HG02885 (cell line): ENCODE data around the gene MYO16.
A peak's percentile ranks its signal among the peaks of the same experiment; 100 is the strongest.

Source experiments
- ATAC-seq: cut with Tn5 transposase; IDR thresholded peaks from one replicate; pipeline ENCODE4 v1.9.1; 2021; ENCODE audit warnings: mild to moderate bottlenecking; ENCODE audit not compliant: unreplicated experiment, poor library complexity

MYO16 gene

DNA sequence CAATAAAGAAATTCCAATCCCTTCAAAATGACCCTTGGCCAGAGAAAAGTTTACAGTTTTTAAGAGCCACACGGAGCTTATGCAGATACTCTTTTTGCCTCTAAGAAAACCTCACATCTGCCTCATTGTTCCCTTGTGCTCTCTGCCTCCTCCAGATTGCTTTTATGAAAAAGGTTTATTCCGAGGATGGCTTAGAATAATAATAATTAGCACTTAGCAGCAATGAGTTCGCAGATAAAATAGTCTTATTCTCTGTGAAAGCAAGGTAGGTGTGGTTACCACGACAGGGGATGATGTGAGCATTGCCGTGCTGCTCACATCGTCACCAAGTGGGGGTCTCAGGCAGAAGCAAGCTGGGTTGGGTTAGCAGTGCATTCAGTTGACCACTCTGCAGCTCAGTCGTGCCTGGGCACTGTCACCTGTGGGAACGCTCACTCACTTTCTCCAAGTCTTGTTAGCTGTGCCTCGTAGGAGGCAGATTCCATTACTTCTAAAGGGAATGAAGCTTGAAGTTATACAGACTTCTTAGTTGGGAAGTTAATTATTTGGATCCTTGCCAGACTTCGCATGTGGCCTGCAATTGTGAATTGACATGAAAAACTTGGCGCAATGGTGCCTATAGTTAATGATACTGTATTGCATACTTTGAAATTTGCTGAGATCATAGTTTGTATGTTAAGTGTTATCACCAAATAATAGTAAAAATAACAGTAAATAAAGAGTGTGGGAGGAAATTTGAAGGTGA, 157.2 kb downstream of the MYO16 start:
- ATAC-seq = no peak

DNA sequence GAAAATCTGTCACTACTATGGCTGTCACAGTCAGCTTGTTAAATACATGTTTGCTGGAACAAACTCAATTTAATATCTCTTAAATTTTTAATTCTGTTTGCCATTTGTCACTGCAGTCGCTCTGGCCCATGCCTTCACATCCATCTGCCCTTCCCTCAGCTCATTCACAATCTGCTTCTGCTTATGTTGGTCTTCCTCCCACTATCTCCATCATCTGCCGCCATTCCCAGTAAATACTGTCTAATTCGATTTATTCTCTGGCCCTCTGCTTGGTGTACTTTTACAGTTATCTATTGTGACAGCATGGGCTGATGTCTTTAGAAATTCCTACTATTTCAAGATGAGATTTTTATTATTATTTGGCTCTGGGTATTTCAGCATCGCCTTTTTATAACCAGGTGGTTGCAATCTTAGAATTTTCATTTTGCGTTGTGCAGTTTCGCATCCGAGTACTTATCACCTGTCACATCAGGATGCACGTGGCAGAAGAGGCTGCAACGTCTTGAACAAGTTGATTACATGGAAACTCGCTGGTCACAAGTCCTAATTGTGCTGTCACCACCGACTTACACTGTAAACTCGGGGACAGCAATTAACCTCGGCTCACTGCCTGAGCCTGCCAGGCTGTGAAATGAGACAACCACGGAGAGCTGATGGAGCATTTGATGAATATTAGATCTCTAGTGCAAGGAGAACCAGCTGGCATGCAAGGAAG, 158.4 kb downstream of the MYO16 start:
- no peak for ATAC-seq

GRCh38 chr13:108789476-108789875, 160.1 kb downstream of the MYO16 start:
- no peak for ATAC-seq

GRCh38 chr13:108795841-108796240, 166.4 kb downstream of the MYO16 start:
- no peak for ATAC-seq

DNA sequence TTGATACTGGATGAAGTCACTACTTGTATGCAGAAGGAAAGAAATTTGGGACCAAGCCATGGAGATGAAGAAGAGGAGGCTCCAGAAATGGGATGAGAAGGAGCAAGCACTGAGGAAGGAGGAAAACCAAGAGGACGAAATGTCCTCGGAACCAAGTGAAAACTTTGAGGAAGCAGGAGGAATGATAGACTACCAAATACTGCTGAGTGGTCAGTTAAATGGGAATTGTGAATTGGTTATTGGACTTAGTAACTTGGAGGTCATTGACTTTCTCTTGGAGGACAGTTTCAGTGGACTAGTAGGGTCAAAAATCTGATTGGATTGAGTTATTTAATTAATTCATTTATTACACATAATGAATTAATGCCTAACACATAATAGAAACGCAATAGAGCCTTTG, 167.9 kb downstream of the MYO16 start:
- no peak for ATAC-seq

DNA sequence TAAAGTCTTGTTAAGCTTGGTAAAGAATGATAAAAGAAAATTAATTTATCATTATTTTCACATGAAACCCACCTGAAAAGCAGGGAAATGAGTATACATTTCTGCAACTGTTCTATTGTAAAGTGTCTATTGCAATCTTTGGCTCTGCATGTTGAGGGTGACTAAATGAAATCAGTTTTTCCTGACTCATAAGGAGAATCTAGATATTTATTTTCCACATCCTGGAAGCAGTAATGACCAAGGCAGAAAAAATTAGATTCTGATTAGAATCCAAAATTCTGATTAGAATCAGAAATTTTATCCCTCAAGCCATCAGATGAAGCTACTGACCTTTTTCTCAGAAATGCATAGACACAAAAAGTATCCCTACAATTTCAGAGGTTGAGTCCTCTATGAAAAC, 178.4 kb downstream of the MYO16 start:
- no peak for ATAC-seq

DNA sequence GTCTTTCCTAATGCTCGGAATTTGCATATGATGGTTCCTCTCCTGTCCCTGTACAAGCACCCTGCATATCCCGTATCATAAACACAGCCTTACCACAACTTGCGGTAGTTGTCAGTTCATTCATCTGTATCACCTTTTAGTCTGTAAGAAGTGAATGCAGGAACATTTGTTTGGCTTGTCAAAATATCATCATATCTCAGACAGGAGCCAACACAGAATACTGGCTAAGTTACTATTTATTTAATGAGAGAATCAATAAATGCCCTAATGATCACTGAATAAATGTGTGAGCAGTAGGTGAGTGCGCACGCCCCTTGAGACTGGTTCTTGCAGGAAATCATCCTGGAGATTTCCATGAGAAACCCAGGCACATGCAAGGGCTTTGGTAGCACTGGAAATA, 182.8 kb downstream of the MYO16 start:
- no peak for ATAC-seq

DNA sequence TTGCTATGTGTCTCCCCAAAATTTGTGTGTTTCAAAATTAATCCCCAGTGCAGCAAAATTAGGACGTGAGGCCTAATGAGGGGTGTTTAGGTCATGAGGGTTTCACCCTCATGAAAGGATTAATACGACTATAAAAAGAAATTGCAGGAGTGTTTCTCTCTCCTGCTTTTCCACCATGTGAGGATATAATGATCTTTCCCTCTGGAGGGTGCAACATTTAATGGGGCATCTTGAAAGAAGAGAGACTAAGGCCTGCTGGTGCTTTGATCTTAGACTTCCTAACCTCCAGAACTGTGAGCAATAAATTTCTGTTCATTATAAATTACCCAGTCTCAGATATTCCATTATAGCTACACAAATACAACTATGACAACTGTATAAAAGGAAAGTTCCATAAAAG, 183.2 kb downstream of the MYO16 start:
- no peak for ATAC-seq

GRCh38 chr13:108813587-108814170, 184.3 kb downstream of the MYO16 start:
- ATAC-seq = no peak

DNA sequence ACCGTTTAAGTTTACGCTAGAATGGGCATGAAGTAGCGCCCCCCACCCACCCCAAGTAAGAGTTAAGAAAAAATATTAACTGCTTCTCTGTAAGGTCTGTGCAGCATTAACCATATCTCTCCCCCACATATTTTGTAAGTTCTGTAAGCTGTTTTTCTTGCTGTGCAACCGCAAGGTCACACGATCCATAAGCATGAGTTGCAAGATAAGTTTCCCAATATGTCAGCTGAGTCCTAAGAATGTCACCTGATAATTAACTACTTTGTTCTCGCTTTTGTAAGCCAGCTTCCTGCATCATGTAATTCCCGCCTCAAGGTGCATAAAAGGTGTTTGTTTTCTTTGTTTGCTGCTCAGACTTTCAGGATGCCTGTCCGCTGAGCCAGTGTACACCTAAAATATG, 187.0 kb downstream of the MYO16 start:
- no peak for ATAC-seq

DNA sequence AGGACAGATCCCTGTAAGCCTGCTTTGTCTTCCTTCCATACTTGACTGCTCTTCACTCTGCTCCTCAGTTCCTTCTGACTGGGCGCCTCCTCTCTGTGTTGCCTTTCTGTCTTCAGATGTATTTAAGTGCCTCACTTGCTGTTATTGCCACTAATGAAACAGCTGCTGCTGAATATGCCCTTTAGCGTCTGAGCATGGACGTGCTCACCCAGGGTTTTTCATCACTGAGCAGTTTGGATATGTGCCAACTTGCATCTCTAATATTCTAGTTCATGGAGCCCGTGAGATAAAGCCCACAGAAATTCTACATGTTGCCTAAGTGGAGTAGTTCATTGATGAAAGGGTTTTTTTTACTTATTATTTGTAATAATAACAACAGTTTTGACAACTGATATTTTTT, 198.2 kb downstream of the MYO16 start:
- no peak for ATAC-seq

DNA sequence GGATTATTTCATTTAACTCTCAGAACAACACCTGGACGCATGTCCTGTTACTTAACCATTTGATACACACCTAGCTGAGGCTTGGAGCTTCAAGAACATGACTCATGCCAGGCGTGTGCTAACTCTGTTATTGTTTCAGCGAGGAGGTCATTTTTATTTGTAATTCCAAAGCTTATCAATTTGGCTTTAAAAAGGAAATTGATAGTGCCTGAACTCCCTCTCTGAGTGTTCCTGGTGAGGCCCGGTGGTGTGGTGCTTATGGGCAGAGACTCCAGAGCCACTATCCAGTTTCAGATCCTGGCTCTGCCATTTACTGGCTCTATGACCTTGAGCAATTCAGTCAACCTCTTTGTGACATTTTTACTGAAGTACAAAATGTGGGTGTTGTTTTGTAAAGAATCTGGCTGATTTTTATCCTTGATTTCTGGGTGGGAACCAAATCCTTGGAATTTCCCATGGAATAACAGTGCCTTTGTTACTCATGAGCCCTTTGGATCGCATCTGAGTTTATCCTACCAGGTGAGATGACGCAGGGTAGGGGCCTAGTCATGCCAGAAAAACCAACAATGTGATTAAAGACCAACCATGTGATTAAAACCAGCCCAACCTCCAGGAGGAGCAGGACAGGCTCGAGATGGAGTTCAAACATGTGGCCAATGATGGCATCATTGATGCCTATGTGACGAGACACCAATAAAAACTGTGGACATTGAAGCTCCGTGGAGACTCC, 198.8 kb downstream of the MYO16 start:
- ATAC-seq = no peak

- ATAC-seq = no peak
These were observed 201.5 kb downstream of the MYO16 start for GRCh38 chr13:108830916-108831315.

- ATAC-seq = no peak
These were observed 204.1 kb downstream of the MYO16 start for GRCh38 chr13:108833531-108833930.

DNA sequence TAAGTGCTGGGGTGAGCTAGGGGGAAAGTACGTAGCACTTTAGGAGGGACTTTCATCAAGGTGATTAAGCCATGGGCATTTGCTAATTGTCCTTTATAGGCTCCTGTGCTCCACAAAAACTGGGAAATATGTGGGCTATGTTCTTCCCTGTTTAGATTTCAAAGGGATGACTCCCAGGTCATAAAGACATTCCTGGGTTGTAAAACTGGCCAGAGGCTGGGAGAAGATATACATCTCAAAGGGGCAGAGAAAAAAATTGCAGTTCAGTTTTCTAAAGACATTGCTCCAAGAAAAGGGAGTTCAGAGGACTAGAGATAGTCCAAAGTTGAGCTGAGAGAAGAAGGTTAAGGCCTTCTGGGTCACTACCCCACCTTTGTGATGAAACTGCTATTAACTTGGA, 204.8 kb downstream of the MYO16 start:
- ATAC-seq = no peak

GRCh38 chr13:108835083-108835482, 205.7 kb downstream of the MYO16 start:
- ATAC-seq = no peak

DNA sequence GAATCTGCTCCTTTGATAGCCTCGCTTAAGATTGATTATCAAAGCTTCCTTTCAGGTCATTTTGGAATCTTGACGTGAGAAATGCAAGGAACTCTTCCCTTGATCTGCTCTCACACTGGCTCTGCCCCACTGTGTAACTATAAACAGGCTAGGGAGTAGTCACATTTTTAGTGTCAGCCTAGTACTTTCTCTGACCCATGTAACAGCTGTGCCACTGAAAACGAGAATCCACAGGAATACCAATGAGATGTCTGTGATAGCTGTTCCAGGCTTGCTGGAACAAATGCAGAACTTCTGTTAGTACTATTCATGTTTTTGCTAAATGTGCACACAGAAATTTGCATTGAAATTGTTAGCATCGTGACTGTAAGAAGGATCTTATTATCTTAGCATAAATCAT, 221.3 kb downstream of the MYO16 start:
- no peak for ATAC-seq

DNA sequence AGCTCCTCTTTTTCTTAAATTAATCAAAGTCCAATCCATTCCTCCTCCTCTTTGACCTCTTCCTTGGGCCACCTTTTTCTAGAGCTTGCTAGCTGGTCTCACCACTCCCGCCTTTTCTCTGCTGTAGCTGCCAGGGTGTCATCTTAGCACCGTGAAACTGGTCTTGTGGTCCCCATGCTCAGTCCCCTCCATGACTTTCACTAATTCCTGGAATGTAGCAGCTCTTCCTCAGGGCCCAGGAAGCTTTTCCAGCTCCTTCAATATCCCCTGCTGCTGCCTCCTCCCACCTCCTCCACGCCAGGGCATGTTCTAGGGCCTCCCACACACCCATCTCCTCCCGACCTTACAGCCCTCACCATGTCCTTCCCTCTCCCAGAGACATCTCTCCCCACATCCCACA, 222.2 kb downstream of the MYO16 start:
- ATAC-seq = no peak

DNA sequence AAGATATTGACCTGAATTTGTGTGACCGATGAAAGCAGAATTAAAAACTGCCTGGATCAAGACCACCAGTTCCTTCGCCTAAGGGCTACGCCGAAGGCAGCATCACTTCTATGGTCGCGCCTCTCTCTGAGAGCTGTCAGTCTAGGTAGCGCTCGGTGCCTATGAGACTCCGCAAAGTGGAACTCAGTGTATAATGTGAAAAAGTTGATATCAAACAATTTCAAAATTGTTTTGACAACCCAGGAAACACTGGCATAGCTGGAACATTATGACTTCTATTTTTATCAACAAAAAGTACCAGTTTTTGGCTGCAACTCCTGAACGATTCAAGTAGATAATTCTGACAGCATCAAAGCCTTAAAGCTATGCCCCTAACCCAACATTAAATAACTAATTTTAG, 223.6 kb downstream of the MYO16 start:
- no peak for ATAC-seq

DNA sequence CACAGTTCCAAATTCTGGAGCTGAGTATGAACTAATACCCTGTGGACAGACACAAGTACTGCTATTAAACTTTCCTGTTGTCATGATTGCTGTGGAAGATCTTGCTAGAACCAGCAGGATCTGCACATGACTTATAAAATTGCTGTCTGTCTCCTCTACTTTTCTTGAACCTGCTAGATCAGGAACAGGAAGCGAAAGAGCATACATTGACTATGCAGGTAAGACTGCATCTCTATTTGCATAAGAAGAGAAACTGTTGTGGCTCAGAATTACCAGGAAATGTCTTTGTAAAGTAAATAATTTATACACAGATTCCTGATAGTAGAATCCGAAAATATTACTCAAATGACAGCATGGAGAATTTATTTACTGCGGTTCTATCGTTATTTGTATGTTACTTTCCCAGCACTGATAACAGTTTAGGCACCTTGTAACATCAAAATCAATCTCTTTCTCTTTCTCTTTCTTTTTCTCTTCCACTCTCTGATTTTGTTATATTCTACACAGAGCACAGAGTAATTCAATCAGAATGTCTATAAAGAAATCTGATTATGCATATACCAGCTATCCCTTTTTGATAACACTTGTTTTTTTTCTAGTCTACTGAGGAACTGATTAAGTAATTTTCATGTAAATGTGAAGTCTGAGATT, 226.5 kb downstream of the MYO16 start:
- ATAC-seq = peak; percentile 97

GRCh38 chr13:108858676-108859075, 229.3 kb downstream of the MYO16 start:
- no peak for ATAC-seq
